ENCODE data around the gene LUM. TPM values are rescaled to one million over a fixed set of nuclear protein-coding genes. Genes with fewer than 3 reads are reported as not detected.

LUM gene
- polyA plus RNA-seq, 1 of the 3 experiments (the other 2 are of a cell fraction): 30.6 TPM

- H3K9ac ChIP-seq: no peak overlapping the region
- no peaks in the 10 kb centered on the region for H4K20me1 ChIP-seq (ENCODE audit: insufficient read depth)
- POLR2A ChIA-PET: no interaction called here
- H3K36me3 ChIP-seq (replicated peaks in 1 of 2; ENCODE audit: control insufficient read depth in 1 of 2, insufficient read depth in 2 of 2, low read length in 1 of 2): peaks cover 9 to 14% of the 10 kb centered on the region in 2 experiments
- H3K79me2 ChIP-seq (ENCODE audit: insufficient read depth): no peaks in the 10 kb centered on the region; the same call in 1 of the 2 replicates
- H3K27ac ChIP-seq (ENCODE audit: low read depth in 2 of 2, low read length in 1 of 2): 0 out of 4 replicates have a peak overlapping the region, but pooled peaks of 1 of the 2 experiments have one; percentile 25
- TF ChIP-seq SMC3 (IDR thresholded peaks at IDR 0.05; ENCODE audit: low read depth, low read length): no peak
- 92% methylated on average over 5 of the region's 5 CpGs for WGBS (ENCODE audit: low lambda C conversion rate)
- no peak overlapping the region for H3K4me3 ChIP-seq (ENCODE audit: low read depth in 2 of 2, low read length in 1 of 2)
- peaks cover 7 to 11% of the 10 kb centered on the region in 2 experiments; a peak in 2 of 4 replicates for H3K4me1 ChIP-seq (ENCODE audit: control insufficient read depth in 1 of 2, insufficient read depth in 2 of 2, low read depth in 1 of 2, low read length in 1 of 2)
- DNase-seq: no peak
- H3F3A ChIP-seq (replicated peaks; ENCODE audit: insufficient read depth): peaks cover 27% of the 10 kb centered on the region
- H3K9me2 ChIP-seq: no peaks in the 10 kb centered on the region
- H3K27me3 ChIP-seq (ENCODE audit: insufficient read depth): no peaks in the 10 kb centered on the region
- no peak overlapping the region for H3K4me2 ChIP-seq
- no peak overlapping the region for H2AFZ ChIP-seq (ENCODE audit: low read depth)
- no peaks in the 10 kb centered on the region for H3K9me3 ChIP-seq
- CTCF ChIA-PET: interaction anchor here (0.6 to 1.4 kb wide), 7 partner anchors 10 to 703 kb away, joined by 3 to 5 read pairs (median 4); no protein-coding TSS in a partner anchor
These were observed 3.0 kb downstream of the LUM start for GRCh38 chr12:91108196-91108755.

GRCh38 chr12:91106283-91106682, 5.0 kb downstream of the LUM start:
- H3K36me3 ChIP-seq (replicated peaks in 1 of 2; ENCODE audit: control insufficient read depth in 1 of 2, insufficient read depth in 2 of 2, low read length in 1 of 2): peaks cover 14 to 15% of the 10 kb centered on the region in 2 experiments
- POLR2A ChIA-PET: no interaction called here
- no peak for TF ChIP-seq TAF1 (IDR thresholded peaks at IDR 0.05; ENCODE audit: borderline replicate concordance, low read depth, low read length)
- peak; percentile 31; the same call in 1 of the 2 replicates for TF ChIP-seq JUND (IDR thresholded peaks at IDR 0.05)
- TF ChIP-seq YY1 (IDR thresholded peaks at IDR 0.05; ENCODE audit: low read depth): no peak
- no peak for TF ChIP-seq POLR2AphosphoS5 (IDR thresholded peaks at IDR 0.05; ENCODE audit: low read depth, low read length)
- peak; percentile 69 for TF ChIP-seq PBX3 (IDR thresholded peaks at IDR 0.05)
- peak in 1 of 2 experiments; percentile 41; a peak in 1 of 4 replicates for TF ChIP-seq EP300 (IDR thresholded peaks at IDR 0.05; ENCODE audit: borderline replicate concordance in 1 of 2, low read depth in 1 of 2, low read length in 1 of 2)
- TF ChIP-seq TEAD4 (IDR thresholded peaks at IDR 0.05; ENCODE audit: borderline replicate concordance, insufficient read depth): peak; percentile 52; the same call in 1 of the 2 replicates
- no peak for TF ChIP-seq FOXJ3 (CRISPR knock-in tag; IDR thresholded peaks at IDR 0.05)
- no peak for TF ChIP-seq FOSL2 (IDR thresholded peaks at IDR 0.05; ENCODE audit: borderline replicate concordance, low read depth)
- TF ChIP-seq TCF12 (IDR thresholded peaks at IDR 0.05): peak; percentile 28; the same call in 1 of the 2 replicates
- TF ChIP-seq REST (IDR thresholded peaks at IDR 0.05; ENCODE audit: low read depth, low read length): no peak
- peak; percentile 18; the same call in 1 of the 2 replicates for TF ChIP-seq NFIC (IDR thresholded peaks at IDR 0.05; ENCODE audit: borderline replicate concordance)

More at GRCh38 chr12:91106283-91106682, 5.0 kb downstream of the LUM start:
- no peak overlapping the region for H3K9ac ChIP-seq
- DNase-seq: no peak
- no peaks in the 10 kb centered on the region; the same call in 1 of the 2 replicates for H3K79me2 ChIP-seq (ENCODE audit: insufficient read depth)
- peak overlapping the region in 1 of 2 experiments; percentile 10; a peak in 1 of 4 replicates for H3K27ac ChIP-seq (ENCODE audit: low read depth in 2 of 2, low read length in 1 of 2)
- H3K4me3 ChIP-seq (ENCODE audit: low read depth in 2 of 2, low read length in 1 of 2): no peak overlapping the region
- no peak overlapping the region for H2AFZ ChIP-seq (ENCODE audit: low read depth)
- no peaks in the 10 kb centered on the region for H3K27me3 ChIP-seq (ENCODE audit: insufficient read depth)
- peaks cover 10% of the 10 kb centered on the region for H3F3A ChIP-seq (replicated peaks; ENCODE audit: insufficient read depth)
- H4K20me1 ChIP-seq (ENCODE audit: insufficient read depth): no peaks in the 10 kb centered on the region
- H3K9me3 ChIP-seq: no peaks in the 10 kb centered on the region
- no peaks in the 10 kb centered on the region for H3K9me2 ChIP-seq
- no peak overlapping the region for H3K4me2 ChIP-seq
- peaks cover 0 to 2% of the 10 kb centered on the region in 2 experiments; a peak in 2 of 4 replicates for H3K4me1 ChIP-seq (ENCODE audit: control insufficient read depth in 1 of 2, insufficient read depth in 2 of 2, low read depth in 1 of 2, low read length in 1 of 2)
- CTCF ChIA-PET: interaction anchor here (1.1 kb wide), 2 partner anchors 9 to 15 kb away, joined by 3 read pairs; no protein-coding TSS in a partner anchor
